Measurements from ENCODE around the gene ABHD2.
"Not testable (repeated sequence)": the region's sequence is repeated elsewhere in the genome, so short reads cannot be mapped to it uniquely, and the experiment has no call there.

The ABHD2 gene

GRCh38 chr15:89198934-89199333, 110.7 kb downstream of the ABHD2 start:
- no peak for DNase-seq

- no peak for DNase-seq
Measured at GRCh38 chr15:89199746-89200145, 111.5 kb downstream of the ABHD2 start.

- DNase-seq, result no peak
Measured at GRCh38 chr15:89200182-89200581, 111.9 kb downstream of the ABHD2 start.

- DNase-seq, result no peak
Measured at GRCh38 chr15:89201465-89202005, 113.3 kb downstream of the ABHD2 start.

- no peak for DNase-seq
Measured at GRCh38 chr15:89203705-89204273, 115.5 kb downstream of the ABHD2 start.

- DNase-seq, result no peak
Measured at GRCh38 chr15:89205991-89206585, 117.8 kb downstream of the ABHD2 start.

GRCh38 chr15:89206908-89207331, 118.7 kb downstream of the ABHD2 start:
- DNase-seq, result peak; percentile 69 to 78

GRCh38 chr15:89208256-89208655, 120.0 kb downstream of the ABHD2 start:
- DNase-seq, result no peak

GRCh38 chr15:89209057-89209456, 120.8 kb downstream of the ABHD2 start:
- no peak for DNase-seq

- no peak for DNase-seq
Measured at GRCh38 chr15:89211678-89212170, 123.5 kb downstream of the ABHD2 start.

- DNase-seq, result no peak
Measured at GRCh38 chr15:89215627-89216026, 127.4 kb downstream of the ABHD2 start.

GRCh38 chr15:89217031-89217430, 128.8 kb downstream of the ABHD2 start:
- no peak for DNase-seq

GRCh38 chr15:89217686-89218376, 129.6 kb downstream of the ABHD2 start:
- no peak for DNase-seq

- DNase-seq, result no peak
Measured at GRCh38 chr15:89218531-89218930, 130.3 kb downstream of the ABHD2 start.

- no peak for DNase-seq
Measured at GRCh38 chr15:89221543-89221942, 133.3 kb downstream of the ABHD2 start, which contains the start of gene RLBP1. Gene RLBP1, minus strand, starts transcription at chr15:89221579. Its CDS starts 2,604 bp downstream, at chr15:89218975.

- DNase-seq, result no peak
Measured at GRCh38 chr15:89225588-89225987, 137.3 kb downstream of the ABHD2 start.

- DNase-seq, result no peak
Measured at GRCh38 chr15:89226359-89227221, 138.3 kb downstream of the ABHD2 start.

GRCh38 chr15:89227425-89227824, 139.2 kb downstream of the ABHD2 start:
- no peak for DNase-seq

- no peak for DNase-seq
Measured at GRCh38 chr15:89230277-89230676, 142.0 kb downstream of the ABHD2 start.

- DNase-seq, result no peak
Measured at GRCh38 chr15:89231832-89232231, 143.6 kb downstream of the ABHD2 start.

GRCh38 chr15:89239883-89240810, 151.9 kb downstream of the ABHD2 start:
- DNase-seq, result not testable (repeated sequence)

All from NCI-H524 (cell line).